ENCODE results near the gene HS3ST5.

DNA sequence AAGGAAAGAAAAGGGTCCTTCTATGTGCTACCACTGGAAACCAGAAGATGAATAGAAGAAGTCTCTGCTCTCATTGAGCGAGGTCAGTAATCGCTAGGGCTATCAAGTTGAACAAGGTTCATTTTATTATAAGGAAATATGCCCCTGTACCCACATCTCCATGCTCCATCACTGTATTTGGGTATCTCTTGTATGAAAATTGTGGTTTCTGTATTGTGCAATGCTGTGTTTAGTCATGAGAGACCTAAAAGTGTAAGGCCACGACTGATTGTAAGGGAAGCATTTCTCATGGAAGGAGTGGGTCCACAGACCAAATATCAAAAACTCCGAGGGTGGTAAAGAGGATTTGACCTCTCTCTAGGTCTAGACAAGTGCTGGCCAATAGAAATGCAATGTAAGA is 3.6 kb upstream of the HS3ST5 start:
- no peak for TF ChIP-seq JUN (IDR thresholded peaks at IDR 0.05; ENCODE audit: borderline replicate concordance, insufficient read depth, insufficient read length, low read depth)
- TF ChIP-seq POLR2AphosphoS5 (IDR thresholded peaks at IDR 0.05; ENCODE audit: insufficient read depth, low read depth, low read length) = no peak
- no peak for TF ChIP-seq POLR2A (IDR thresholded peaks at IDR 0.05; ENCODE audit: low read depth, low read length)
- TF ChIP-seq, protein P1, sequence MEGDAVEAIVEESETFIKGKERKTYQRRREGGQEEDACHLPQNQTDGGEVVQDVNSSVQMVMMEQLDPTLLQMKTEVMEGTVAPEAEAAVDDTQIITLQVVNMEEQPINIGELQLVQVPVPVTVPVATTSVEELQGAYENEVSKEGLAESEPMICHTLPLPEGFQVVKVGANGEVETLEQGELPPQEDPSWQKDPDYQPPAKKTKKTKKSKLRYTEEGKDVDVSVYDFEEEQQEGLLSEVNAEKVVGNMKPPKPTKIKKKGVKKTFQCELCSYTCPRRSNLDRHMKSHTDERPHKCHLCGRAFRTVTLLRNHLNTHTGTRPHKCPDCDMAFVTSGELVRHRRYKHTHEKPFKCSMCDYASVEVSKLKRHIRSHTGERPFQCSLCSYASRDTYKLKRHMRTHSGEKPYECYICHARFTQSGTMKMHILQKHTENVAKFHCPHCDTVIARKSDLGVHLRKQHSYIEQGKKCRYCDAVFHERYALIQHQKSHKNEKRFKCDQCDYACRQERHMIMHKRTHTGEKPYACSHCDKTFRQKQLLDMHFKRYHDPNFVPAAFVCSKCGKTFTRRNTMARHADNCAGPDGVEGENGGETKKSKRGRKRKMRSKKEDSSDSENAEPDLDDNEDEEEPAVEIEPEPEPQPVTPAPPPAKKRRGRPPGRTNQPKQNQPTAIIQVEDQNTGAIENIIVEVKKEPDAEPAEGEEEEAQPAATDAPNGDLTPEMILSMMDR (IDR thresholded peaks at IDR 0.05; ENCODE audit: extremely low read depth in 1 of 2, insufficient read depth in 1 of 2, low read depth in 1 of 2, low read length in 2 of 2) = no peak
- TF ChIP-seq EZH2 (IDR thresholded peaks at IDR 0.05; ENCODE audit: borderline replicate concordance, low read depth, low read length, severe bottlenecking) = no peak
